ENCODE data around the gene HERC2.

DNA sequence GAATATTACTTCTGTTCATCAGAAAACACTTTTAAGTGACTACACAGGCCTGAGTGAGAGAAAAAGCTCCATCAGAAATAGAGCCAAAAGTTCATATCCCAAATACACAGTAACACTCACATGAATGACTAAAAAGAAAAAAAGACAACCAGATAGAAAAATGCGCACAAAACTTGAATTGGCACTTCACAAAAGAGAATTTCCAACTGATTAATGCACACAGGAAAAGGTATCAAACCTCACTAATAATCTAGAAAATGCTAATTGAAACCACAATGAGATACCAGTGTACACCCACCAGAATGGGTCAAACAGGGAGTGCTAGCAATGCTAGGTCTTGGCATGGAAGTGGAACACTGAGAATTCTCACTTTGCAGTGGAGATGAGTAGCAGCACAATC lies 78.6 kb downstream of the HERC2 start:
- TF ChIP-seq MAX (IDR thresholded peaks at IDR 0.05) (no peak), JUND (IDR thresholded peaks at IDR 0.05) (no peak), RAD21 (IDR thresholded peaks at IDR 0.05) (no peak), SP1 (IDR thresholded peaks at IDR 0.05) (no peak), TAF1 (conservative IDR thresholded peaks at IDR 0.05) (no peak), EGR1 (IDR thresholded peaks at IDR 0.05; ENCODE audit: low read depth in 2 of 2) (no peak), GABPA (IDR thresholded peaks at IDR 0.05 in 1 of 2, conservative IDR thresholded peaks at IDR 0.05 in 1 of 2) (no peak), REST (IDR thresholded peaks at IDR 0.05) (no peak), YY1 (IDR thresholded peaks at IDR 0.05) (no peak), RXRA (IDR thresholded peaks at IDR 0.05) (no peak), HNF4G (IDR thresholded peaks at IDR 0.05) (no peak)
- TF ChIP-seq, protein P1, sequence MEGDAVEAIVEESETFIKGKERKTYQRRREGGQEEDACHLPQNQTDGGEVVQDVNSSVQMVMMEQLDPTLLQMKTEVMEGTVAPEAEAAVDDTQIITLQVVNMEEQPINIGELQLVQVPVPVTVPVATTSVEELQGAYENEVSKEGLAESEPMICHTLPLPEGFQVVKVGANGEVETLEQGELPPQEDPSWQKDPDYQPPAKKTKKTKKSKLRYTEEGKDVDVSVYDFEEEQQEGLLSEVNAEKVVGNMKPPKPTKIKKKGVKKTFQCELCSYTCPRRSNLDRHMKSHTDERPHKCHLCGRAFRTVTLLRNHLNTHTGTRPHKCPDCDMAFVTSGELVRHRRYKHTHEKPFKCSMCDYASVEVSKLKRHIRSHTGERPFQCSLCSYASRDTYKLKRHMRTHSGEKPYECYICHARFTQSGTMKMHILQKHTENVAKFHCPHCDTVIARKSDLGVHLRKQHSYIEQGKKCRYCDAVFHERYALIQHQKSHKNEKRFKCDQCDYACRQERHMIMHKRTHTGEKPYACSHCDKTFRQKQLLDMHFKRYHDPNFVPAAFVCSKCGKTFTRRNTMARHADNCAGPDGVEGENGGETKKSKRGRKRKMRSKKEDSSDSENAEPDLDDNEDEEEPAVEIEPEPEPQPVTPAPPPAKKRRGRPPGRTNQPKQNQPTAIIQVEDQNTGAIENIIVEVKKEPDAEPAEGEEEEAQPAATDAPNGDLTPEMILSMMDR (IDR thresholded peaks at IDR 0.05; ENCODE audit: low read depth, low read length, missing input control): no peak
- TF ChIP-seq, protein P2, sequence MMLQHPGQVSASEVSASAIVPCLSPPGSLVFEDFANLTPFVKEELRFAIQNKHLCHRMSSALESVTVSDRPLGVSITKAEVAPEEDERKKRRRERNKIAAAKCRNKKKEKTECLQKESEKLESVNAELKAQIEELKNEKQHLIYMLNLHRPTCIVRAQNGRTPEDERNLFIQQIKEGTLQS (IDR thresholded peaks at IDR 0.05): no peak
- TF ChIP-seq, protein P3, sequence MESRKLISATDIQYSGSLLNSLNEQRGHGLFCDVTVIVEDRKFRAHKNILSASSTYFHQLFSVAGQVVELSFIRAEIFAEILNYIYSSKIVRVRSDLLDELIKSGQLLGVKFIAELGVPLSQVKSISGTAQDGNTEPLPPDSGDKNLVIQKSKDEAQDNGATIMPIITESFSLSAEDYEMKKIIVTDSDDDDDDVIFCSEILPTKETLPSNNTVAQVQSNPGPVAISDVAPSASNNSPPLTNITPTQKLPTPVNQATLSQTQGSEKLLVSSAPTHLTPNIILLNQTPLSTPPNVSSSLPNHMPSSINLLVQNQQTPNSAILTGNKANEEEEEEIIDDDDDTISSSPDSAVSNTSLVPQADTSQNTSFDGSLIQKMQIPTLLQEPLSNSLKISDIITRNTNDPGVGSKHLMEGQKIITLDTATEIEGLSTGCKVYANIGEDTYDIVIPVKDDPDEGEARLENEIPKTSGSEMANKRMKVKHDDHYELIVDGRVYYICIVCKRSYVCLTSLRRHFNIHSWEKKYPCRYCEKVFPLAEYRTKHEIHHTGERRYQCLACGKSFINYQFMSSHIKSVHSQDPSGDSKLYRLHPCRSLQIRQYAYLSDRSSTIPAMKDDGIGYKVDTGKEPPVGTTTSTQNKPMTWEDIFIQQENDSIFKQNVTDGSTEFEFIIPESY (IDR thresholded peaks at IDR 0.05): no peak
